HEK293 (cell line): Measurements from ENCODE around the gene LRBA.

ENCODE experiments used
- CTCF ChIP-seq: fragments of 450-650 bp; formaldehyde crosslinking; IDR thresholded peaks from 2 replicates; pipeline ENCODE4 v1.5.1; 2016; ENCODE audit warnings: missing biosample characterization, missing genetic modification characterization
- INSM2 ChIP-seq: fragments of 450-650 bp; formaldehyde crosslinking; IDR thresholded peaks from 2 replicates; pipeline ENCODE4 v1.5.1; 2016; ENCODE audit warnings: missing biosample characterization, missing genetic modification characterization
- TCF7L2 ChIP-seq: IDR thresholded peaks from 2 replicates; pipeline ENCODE4 v1.6.1; 2011; ENCODE audit warnings: low read depth, mild to moderate bottlenecking, inconsistent platforms, low read length, moderate library complexity, borderline replicate concordance
- ZFP3 ChIP-seq: fragments of 450-650 bp; formaldehyde crosslinking; IDR thresholded peaks from 2 replicates; pipeline ENCODE4 v1.5.1; 2016; ENCODE audit warnings: low read depth, missing biosample characterization, missing genetic modification characterization
- ZNF121 ChIP-seq: fragments of 450-650 bp; formaldehyde crosslinking; IDR thresholded peaks from 2 replicates; pipeline ENCODE4 v1.5.1; 2016; ENCODE audit warnings: missing biosample characterization, missing genetic modification characterization
- ZNF138 ChIP-seq: fragments of 450-650 bp; formaldehyde crosslinking; IDR thresholded peaks from 2 replicates; pipeline ENCODE4 v1.5.1; 2016; ENCODE audit warnings: missing biosample characterization, missing genetic modification characterization, borderline replicate concordance
- ZNF184 ChIP-seq: fragments of 450-650 bp; IDR thresholded peaks from 2 replicates; pipeline ENCODE4 v1.5.1; 2018; ENCODE audit warnings: missing biosample characterization, mild to moderate bottlenecking, missing genetic modification characterization
- ZNF529 ChIP-seq: fragments of 450-650 bp; formaldehyde crosslinking; IDR thresholded peaks from 2 replicates; pipeline ENCODE4 v1.5.1; 2017; ENCODE audit warnings: missing genetic modification characterization, missing biosample characterization; ENCODE audit not compliant: insufficient replicate concordance
- ZNF548 ChIP-seq: fragments of 450-650 bp; formaldehyde crosslinking; IDR thresholded peaks from 2 replicates; pipeline ENCODE4 v1.5.1; 2016; ENCODE audit warnings: missing biosample characterization, missing genetic modification characterization
- ZNF585B ChIP-seq: fragments of 450-650 bp; formaldehyde crosslinking; IDR thresholded peaks from 2 replicates; pipeline ENCODE4 v1.5.1; 2016; ENCODE audit warnings: missing biosample characterization, missing genetic modification characterization
- ZNF596 ChIP-seq: fragments of 450-650 bp; IDR thresholded peaks from 2 replicates; pipeline ENCODE4 v1.5.0; 2018; ENCODE audit warnings: missing biosample characterization, mild to moderate bottlenecking, missing genetic modification characterization, moderate library complexity
- ZNF776 ChIP-seq: fragments of 450-650 bp; formaldehyde crosslinking; IDR thresholded peaks from 2 replicates; pipeline ENCODE4 v1.5.0; 2017; ENCODE audit warnings: missing biosample characterization, missing genetic modification characterization, borderline replicate concordance
- ZSCAN16 ChIP-seq: fragments of 450-650 bp; formaldehyde crosslinking; IDR thresholded peaks from 2 replicates; pipeline ENCODE4 v1.5.1; 2016; ENCODE audit warnings: missing biosample characterization, missing genetic modification characterization

- no peak for TF ChIP-seq ZFP3 (tag by site-specific recombination)
- no peak for TF ChIP-seq INSM2 (tag by site-specific recombination)
- TF ChIP-seq ZNF596 (tag by site-specific recombination): no peak
- no peak for TF ChIP-seq ZNF529 (tag by site-specific recombination)
- no peak for TF ChIP-seq ZNF548 (tag by site-specific recombination)
- no peak for TF ChIP-seq ZNF138
- no peak for TF ChIP-seq CTCF
- no peak for TF ChIP-seq ZNF121 (tag by site-specific recombination)
- TF ChIP-seq ZSCAN16 (tag by site-specific recombination): no peak
- no peak for TF ChIP-seq ZNF184 (tag by site-specific recombination)
- TF ChIP-seq TCF7L2: no peak
- TF ChIP-seq ZNF585B (tag by site-specific recombination): no peak
- no peak for TF ChIP-seq ZNF776 (tag by site-specific recombination)
Measured at GRCh38 chr4:150238591-150238990, 776.5 kb downstream of the LRBA start.
